DMS53 (cell line): ENCODE data around the gene MARK1.

Source experiments
- DNase-seq: peaks from one replicate; lab custom pipeline; 2025; lab: John Stamatoyannopoulos, UW

The MARK1 gene

DNA sequence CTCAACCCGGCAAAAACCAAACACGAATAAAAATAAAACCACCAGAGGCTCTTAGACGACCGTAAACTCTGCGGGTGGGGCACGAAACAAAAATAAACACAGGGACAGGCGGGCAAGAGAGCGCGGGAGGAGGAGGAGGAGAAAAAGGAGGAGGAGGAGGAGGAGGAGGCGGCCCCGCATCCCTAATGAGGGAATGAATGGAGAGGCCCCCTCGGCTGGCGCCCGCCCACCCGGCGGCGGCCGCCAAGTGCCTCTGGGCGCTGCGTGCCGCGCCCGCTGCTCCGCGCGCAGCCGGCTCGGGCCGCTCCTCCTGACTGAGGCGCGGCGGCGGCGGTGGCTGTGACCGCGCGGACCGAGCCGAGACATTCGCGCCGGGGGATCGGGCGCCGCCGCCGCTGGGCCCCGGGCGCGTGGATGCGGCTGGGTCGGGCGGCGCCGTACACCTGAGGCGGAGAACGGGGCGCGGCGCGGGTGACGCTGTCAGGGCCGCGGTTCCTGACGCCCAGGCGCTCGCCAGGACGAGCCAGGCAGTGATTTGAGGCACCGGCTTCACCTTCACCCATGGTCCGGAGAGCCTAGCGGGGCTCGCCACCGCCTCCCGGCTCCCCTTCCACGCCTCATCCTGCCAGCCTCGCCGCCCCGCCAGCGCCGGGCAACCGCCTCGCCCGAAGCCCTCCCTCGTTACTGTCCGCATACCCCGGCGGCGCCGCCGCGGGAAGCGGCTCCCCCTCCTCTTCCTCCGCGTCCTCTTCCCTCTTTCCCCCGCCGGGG lies at the start of gene MARK1:
Gene MARK1 (plus strand): TSS at position 229 of the 771 bp plus-strand sequence. CDS start 687 bp downstream, outside the sequence.
- DNase-seq = peak; percentile 92

- DNase-seq = no peak
Measured at GRCh38 chr1:220483700-220484099, 44.2 kb upstream of the MARK1 start.

GRCh38 chr1:220484135-220484534 lies 43.8 kb upstream of the MARK1 start:
- DNase-seq = no peak

GRCh38 chr1:220485131-220485530 lies 42.8 kb upstream of the MARK1 start:
- peak; percentile 66 for DNase-seq

- DNase-seq = no peak
Measured at GRCh38 chr1:220485791-220486190, 42.1 kb upstream of the MARK1 start.

- DNase-seq = peak; percentile 100
Measured at GRCh38 chr1:220487297-220487820, 40.6 kb upstream of the MARK1 start.

DNA sequence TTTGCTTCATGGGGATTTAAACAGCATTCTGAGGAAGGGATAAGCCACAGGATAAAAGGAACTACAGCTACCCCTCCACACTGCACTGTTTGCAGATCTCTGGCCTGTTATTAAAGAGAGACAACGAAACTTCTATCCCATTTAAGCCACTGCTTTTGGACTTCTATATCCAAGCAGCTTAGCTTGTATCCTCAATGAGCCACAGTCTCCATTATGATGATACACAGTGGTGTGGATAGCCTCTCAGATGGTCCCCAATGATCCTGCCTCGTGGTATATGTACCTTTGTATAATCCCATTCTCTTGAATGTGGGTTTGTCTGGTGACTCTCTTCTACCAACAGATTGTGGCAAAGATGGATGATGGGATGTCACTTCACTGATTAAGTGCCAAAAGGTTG lies 36.0 kb upstream of the MARK1 start:
- DNase-seq = no peak

GRCh38 chr1:220497220-220497947 lies 30.6 kb upstream of the MARK1 start:
- no peak for DNase-seq

GRCh38 chr1:220498188-220498587 lies 29.7 kb upstream of the MARK1 start:
- peak; percentile 27 for DNase-seq

- no peak for DNase-seq
Measured at GRCh38 chr1:220500372-220500771, 27.6 kb upstream of the MARK1 start.

DNA sequence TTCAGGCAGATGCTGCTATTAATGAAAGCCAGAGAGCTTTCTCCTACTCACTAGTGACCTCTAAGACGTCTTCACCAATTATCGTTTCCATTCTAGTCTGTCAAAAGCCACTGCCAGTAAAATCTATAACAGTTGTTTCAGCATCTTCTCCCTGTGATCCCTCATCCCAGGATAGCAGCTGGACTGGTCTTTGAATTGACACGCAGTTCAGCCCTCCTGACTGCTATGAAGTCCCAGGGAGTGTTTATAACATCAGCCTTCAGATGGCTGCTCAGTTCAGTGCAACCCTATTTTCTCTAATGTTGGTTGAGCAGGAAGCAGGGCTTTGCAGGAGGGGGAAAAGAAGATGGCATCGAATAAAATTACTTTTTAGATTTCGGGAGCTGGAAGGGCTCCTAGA lies 23.6 kb upstream of the MARK1 start:
- no peak for DNase-seq

DNA sequence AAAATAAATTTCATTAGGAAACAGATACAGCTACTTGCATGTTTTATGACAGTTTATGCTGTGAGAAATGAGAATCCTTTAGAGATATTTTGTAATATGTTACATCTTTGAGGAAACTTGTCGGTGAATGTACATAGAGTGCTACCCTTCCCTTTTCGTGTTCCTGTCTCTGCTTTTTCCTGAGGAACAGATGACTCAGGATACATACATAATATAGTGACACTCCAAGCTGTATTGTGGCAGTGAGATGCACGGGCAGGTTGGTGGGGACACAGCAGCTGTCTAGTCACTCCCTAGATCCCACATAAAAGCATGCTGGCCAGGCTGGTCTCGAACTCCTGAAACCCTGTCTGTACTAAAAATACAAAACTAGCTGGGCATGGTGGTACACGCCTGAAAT lies 20.9 kb upstream of the MARK1 start:
- no peak for DNase-seq

- DNase-seq = no peak
Measured at GRCh38 chr1:220511179-220511578, 16.8 kb upstream of the MARK1 start.

- peak; percentile 28 for DNase-seq
Measured at GRCh38 chr1:220511785-220512184, 16.2 kb upstream of the MARK1 start.

GRCh38 chr1:220513834-220514233 lies 14.1 kb upstream of the MARK1 start:
- no peak for DNase-seq

- DNase-seq = no peak
Measured at GRCh38 chr1:220514256-220514655, 13.7 kb upstream of the MARK1 start.

DNA sequence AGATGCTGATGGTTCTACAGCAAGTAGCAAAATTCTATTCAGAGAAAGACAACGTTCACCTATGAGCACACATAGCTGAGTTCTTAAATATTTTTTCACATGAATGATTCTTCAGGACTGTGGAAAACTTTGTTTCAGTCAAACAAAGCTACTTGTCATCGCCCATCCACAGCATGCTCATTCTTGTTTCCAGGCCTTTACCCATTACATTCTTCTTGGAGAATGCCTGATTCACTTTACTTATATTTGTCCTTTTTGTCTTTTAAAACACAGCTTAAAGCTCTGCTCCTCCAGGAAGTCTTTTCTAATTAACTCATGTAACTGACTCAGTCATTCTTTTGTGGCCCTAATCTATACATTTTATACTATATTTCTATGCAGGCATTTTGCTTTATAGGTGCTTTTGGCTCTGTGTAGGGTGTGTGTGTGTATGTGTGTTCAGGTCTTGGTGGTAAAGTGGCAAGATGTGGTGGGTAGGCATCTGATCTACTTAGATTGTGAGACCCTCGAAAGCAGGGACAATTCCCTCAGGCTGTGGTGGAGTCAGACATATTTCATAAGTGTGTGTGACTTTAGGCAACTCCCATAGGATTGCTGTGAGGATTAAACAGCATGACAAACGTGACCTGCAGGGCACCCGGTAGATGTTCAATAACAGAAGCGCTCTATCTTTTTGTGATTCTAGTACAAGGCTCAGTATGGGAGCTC lies 11.8 kb upstream of the MARK1 start:
- DNase-seq = no peak

- DNase-seq = no peak
Measured at GRCh38 chr1:220516722-220517042, 11.3 kb upstream of the MARK1 start.

GRCh38 chr1:220521778-220522177 lies 6.2 kb upstream of the MARK1 start:
- peak; percentile 97 for DNase-seq

DNA sequence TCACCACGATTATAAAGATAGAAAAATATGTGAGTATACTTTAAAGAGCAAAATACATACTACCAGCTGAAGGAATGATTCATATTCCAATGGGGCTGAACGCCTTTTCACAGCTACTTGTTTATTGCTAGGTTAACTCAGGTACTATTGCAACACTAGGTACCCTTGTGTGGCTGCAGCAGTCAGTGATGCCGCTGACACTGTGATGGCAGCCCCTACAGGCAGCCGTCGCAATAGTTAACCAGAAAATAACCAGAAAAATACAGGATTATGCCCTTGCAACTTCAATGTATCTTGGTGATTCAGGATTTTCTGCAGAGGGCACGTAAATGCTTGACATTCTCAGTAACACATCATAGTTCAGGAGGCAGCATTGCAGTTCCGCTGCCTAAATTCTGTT lies 1.6 kb upstream of the MARK1 start:
- peak; percentile 22 for DNase-seq

DNA sequence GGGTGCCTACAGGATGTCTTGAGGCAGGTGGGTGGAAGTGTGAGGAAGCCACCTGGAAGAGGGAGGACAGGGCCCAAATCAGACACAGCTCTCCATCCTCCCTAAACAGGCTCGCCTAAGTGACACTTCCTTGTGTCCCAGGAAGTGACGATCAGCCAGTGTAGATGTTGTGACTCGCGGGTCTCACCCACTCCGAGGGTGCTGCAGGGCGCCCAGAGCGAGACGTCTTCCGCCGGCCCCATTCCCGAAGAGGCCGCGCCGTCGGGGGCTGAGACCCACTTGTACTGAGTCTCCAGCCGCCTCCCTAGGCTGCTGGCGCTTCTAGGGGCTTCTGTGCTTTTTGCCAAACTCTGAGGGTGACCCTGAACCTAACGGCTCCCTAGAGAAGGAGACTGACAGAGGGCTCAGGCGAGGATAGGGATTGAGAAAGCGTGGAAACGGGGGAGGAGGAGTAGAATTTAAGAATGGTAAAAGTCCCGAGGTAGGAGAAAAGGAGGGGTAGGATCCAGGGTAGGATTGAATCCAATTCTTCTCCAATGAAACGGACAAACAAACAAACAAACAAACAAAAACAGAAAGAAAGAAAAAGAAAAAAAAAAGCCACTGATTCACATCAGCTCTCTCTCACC lies 543 bp upstream of the MARK1 start:
- DNase-seq = peak; percentile 84
